ENCODE data around the gene POC5. TPM values are rescaled to one million over a fixed set of nuclear protein-coding genes. Genes with fewer than 3 reads are reported as not detected.

POC5 gene
- polyA plus RNA-seq, 2 donors, result 3.5 TPM

DNA sequence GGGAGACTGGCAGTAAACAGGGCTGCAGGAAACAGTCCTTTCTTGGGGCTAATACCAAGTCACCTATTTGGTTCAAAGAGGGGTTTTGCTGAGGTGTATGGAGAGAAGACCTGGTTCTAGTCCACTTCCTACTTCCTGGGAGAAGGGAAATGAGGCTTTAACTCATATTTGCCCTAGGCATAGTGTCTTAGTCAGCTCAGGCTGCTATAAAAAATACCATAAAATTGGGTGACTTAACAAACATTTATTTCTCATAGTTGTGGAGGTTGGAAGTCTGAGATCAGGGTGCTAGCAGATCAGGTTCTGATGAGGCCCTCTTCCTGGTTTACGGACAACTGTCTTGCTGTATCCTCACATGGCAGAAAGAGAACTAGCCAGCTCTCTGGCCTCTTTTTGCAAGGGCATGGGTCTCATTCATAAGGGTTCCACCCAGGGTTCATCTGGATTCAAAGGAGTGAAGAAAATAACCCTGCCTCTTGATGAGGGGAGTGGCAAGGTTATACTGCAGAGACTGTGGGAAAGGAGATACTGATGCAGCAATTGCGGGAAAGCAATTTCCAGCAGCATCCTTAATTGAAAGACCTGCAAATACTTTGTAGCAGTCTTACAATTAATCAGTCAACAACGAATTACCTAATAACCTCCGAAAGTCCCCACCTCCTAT lies 65.5 kb downstream of the POC5 start:
- Histone ChIP-seq H3K36me3 (ENCODE audit: control insufficient read depth in 2 of 2, insufficient read depth in 2 of 2, low read length in 1 of 2) (no peaks in the 10 kb centered on the region), H3K27me3 (ENCODE audit: control insufficient read depth in 1 of 2, insufficient read depth in 2 of 2, low read length in 2 of 2) (no peaks in the 10 kb centered on the region), H3K4me1 (ENCODE audit: control insufficient read depth in 2 of 2, insufficient read depth in 2 of 2, low read length in 1 of 2) (no peaks in the 10 kb centered on the region), H3K4me3 (ENCODE audit: low read depth in 1 of 2, low read length in 2 of 2) (no peak overlapping the region), H3K9me3 (ENCODE audit: control insufficient read depth in 2 of 2, insufficient read depth in 1 of 2, low read depth in 1 of 2, low read length in 1 of 2) (no peaks in the 10 kb centered on the region), H3K27ac (ENCODE audit: low read depth in 2 of 2, low read length in 1 of 2) (no peak overlapping the region)
- WGBS, 2 donors, result 86 to 93% methylated on average over 4 of the region's 4 CpGs

DNA sequence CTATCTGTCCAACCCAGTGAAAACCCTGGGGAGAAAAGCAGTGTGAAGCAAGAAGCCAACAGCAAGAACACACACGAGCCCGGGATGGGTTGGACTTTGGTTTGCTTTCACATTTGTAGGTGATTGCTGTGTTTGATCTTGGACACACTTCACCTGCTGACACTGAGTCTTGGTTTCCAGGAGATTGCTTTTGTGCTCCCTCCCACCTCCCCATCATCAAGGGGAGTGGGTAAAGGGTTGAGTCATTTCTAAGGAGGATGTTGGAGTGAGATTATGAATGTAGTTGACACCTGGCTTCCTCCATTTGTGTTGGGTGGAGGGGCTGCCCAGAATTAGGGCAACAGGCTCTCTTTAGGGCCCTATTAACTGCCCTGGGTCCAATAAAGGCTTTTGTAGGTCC lies 68.5 kb downstream of the POC5 start:
- H3K36me3 ChIP-seq (ENCODE audit: control insufficient read depth in 2 of 2, insufficient read depth in 2 of 2, low read length in 1 of 2), result no peaks in the 10 kb centered on the region
- no peaks in the 10 kb centered on the region for H3K4me1 ChIP-seq (ENCODE audit: control insufficient read depth in 2 of 2, insufficient read depth in 2 of 2, low read length in 1 of 2)
- no peak overlapping the region for H3K27ac ChIP-seq (ENCODE audit: low read depth in 2 of 2, low read length in 1 of 2)
- no peaks in the 10 kb centered on the region for H3K9me3 ChIP-seq (ENCODE audit: control insufficient read depth in 2 of 2, insufficient read depth in 1 of 2, low read depth in 1 of 2, low read length in 1 of 2)
- 61 to 63% methylated on average over 2 of the region's 2 CpGs for WGBS, 2 donors
- no peak overlapping the region for H3K4me3 ChIP-seq (ENCODE audit: low read depth in 1 of 2, low read length in 2 of 2)
- no peaks in the 10 kb centered on the region for H3K27me3 ChIP-seq (ENCODE audit: control insufficient read depth in 1 of 2, insufficient read depth in 2 of 2, low read length in 2 of 2)

DNA sequence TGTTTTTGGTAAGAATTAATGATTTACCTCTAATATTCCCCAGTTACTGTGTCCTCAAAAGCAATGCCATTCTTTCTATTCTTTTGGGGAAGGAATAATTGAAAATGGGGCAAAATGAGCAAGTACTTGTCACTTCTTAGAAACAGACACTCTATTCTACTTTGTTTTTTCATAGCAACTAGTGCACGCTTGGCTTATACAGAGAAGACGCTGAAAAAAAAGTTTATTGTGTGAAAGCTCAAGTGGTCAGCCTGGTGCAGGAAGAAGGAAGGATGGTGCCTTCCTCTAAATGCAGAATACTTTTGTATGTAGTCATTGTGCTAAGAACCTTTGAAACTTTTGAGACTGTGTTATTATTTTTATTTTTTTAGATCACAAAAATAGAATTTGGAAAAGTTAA lies 76.4 kb downstream of the POC5 start:
- Histone ChIP-seq H3K27ac (ENCODE audit: low read depth in 2 of 2, low read length in 1 of 2) (no peak overlapping the region), H3K36me3 (ENCODE audit: control insufficient read depth in 2 of 2, insufficient read depth in 2 of 2, low read length in 1 of 2) (no peaks in the 10 kb centered on the region), H3K4me3 (ENCODE audit: low read depth in 1 of 2, low read length in 2 of 2) (no peak overlapping the region), H3K9me3 (ENCODE audit: control insufficient read depth in 2 of 2, insufficient read depth in 1 of 2, low read depth in 1 of 2, low read length in 1 of 2) (peaks cover 0 to 2% of the 10 kb centered on the region in 2 donors), H3K27me3 (ENCODE audit: control insufficient read depth in 1 of 2, insufficient read depth in 2 of 2, low read length in 2 of 2) (no peaks in the 10 kb centered on the region), H3K4me1 (ENCODE audit: control insufficient read depth in 2 of 2, insufficient read depth in 2 of 2, low read length in 1 of 2) (no peaks in the 10 kb centered on the region)
- 78 to 88% methylated on average over 2 of the region's 2 CpGs for WGBS, 2 donors

DNA sequence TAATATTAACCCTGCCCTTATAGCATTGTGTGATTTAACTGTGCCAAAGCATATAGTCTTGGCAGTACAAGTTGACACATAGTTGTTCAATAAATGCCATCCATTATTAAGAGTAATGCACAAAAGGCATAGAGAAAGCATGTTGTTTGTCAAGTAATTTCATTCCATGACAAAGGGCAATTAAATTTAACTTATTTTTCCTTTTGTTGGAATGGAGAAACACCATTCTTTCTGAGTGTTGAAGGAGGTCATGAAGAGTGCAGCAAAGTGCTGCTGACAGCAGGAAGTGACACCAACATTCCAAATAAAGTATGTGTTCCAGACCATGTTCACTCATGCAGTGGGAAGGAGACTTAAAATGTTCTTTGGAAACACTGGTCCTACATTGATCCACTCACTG lies 76.8 kb downstream of the POC5 start:
- Histone ChIP-seq H3K9me3 (ENCODE audit: control insufficient read depth in 2 of 2, insufficient read depth in 1 of 2, low read depth in 1 of 2, low read length in 1 of 2) (peaks cover 0 to 2% of the 10 kb centered on the region in 2 donors), H3K4me1 (ENCODE audit: control insufficient read depth in 2 of 2, insufficient read depth in 2 of 2, low read length in 1 of 2) (no peaks in the 10 kb centered on the region), H3K36me3 (ENCODE audit: control insufficient read depth in 2 of 2, insufficient read depth in 2 of 2, low read length in 1 of 2) (no peaks in the 10 kb centered on the region), H3K27ac (ENCODE audit: low read depth in 2 of 2, low read length in 1 of 2) (no peak overlapping the region), H3K27me3 (ENCODE audit: control insufficient read depth in 1 of 2, insufficient read depth in 2 of 2, low read length in 2 of 2) (no peaks in the 10 kb centered on the region), H3K4me3 (ENCODE audit: low read depth in 1 of 2, low read length in 2 of 2) (no peak overlapping the region)

DNA sequence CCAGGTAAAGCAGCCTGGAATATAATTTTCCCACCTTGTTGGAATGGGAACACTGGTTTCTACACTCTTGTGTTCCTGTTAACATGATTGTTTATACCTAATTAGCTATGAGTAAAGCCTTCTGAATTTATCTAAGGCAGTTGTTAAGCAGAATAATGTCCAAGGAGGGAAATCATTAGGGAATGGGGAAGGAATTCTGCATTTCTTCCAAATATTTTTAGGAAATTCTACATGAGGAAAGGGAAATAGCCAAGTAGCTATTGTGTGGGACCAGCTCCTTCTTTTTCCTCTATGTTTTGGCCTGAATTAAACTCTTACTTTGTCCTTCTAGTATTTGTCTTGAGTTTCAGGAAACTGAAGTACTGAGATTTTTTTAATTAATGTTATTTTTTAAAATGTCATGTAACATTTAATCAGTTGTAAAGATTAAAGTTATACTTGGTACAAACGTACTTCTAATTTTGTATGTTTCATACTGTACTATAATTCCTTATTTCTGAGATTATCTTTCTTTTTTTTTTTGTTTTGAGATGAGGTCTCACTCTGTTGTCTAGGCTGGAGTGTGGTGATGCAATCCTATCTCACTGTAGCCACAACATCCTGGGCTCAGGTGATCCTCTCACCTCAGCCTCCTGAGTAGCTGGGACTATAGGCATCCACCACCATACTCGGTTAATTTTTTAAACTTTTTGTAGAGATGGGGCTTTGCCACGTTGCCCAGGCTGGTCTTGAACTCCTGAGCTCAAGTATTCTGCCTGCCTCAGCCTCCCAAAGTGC lies 77.5 kb downstream of the POC5 start:
- WGBS, 2 donors, result 71 to 74% methylated on average over 3 of the region's 3 CpGs
- Histone ChIP-seq H3K36me3 (ENCODE audit: control insufficient read depth in 2 of 2, insufficient read depth in 2 of 2, low read length in 1 of 2) (no peaks in the 10 kb centered on the region), H3K27me3 (ENCODE audit: control insufficient read depth in 1 of 2, insufficient read depth in 2 of 2, low read length in 2 of 2) (no peaks in the 10 kb centered on the region), H3K4me1 (ENCODE audit: control insufficient read depth in 2 of 2, insufficient read depth in 2 of 2, low read length in 1 of 2) (no peaks in the 10 kb centered on the region), H3K9me3 (ENCODE audit: control insufficient read depth in 2 of 2, insufficient read depth in 1 of 2, low read depth in 1 of 2, low read length in 1 of 2) (peaks cover 0 to 2% of the 10 kb centered on the region in 2 donors), H3K4me3 (ENCODE audit: low read depth in 1 of 2, low read length in 2 of 2) (no peak overlapping the region), H3K27ac (ENCODE audit: low read depth in 2 of 2, low read length in 1 of 2) (no peak overlapping the region)

DNA sequence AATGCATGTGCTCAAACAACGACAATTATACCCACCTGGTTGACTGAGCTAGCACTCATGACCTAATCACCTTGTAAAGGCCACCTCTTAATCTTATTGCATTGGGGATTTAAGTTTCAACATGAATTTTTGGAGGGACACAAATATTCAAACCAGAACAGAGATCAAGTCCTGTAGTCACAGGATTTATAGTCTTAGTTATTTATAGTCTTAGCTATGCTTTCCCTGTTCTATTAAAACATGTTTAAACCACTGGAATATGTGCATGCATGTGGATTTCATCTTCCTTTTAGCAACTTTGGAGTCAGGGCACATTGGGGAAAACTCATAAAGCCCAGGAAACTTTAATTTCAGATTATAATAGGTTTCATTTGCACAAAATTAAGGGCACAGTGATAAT lies 79.3 kb downstream of the POC5 start:
- Histone ChIP-seq H3K27ac (ENCODE audit: low read depth in 2 of 2, low read length in 1 of 2) (no peak overlapping the region), H3K4me3 (ENCODE audit: low read depth in 1 of 2, low read length in 2 of 2) (no peak overlapping the region), H3K9me3 (ENCODE audit: control insufficient read depth in 2 of 2, insufficient read depth in 1 of 2, low read depth in 1 of 2, low read length in 1 of 2) (peaks cover 0 to 2% of the 10 kb centered on the region in 2 donors), H3K27me3 (ENCODE audit: control insufficient read depth in 1 of 2, insufficient read depth in 2 of 2, low read length in 2 of 2) (no peaks in the 10 kb centered on the region), H3K4me1 (ENCODE audit: control insufficient read depth in 2 of 2, insufficient read depth in 2 of 2, low read length in 1 of 2) (no peaks in the 10 kb centered on the region), H3K36me3 (ENCODE audit: control insufficient read depth in 2 of 2, insufficient read depth in 2 of 2, low read length in 1 of 2) (no peaks in the 10 kb centered on the region)
- WGBS, 2 donors, result 76 to 82% methylated on average over 1 of the region's 1 CpG

DNA sequence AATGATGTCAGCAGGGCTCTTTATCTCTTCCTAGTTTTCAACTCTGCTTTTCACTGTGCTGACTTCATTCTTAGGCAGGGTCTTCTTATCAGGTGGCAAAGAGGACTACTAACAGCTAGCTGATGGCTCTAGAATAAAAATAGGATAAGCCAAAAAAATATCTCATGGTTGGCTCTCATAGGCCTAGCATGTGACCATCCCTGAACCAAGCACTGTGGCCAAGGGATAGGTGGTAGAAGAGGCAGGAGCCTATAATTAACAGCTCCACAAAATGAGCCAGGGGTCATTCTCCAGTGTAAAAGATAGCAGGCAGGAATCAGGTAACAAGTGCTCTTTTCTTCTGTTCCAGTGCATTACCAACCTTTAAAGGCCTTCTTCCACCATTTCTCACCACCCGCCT lies 84.9 kb downstream of the POC5 start:
- no peak overlapping the region for H3K4me3 ChIP-seq (ENCODE audit: low read depth in 1 of 2, low read length in 2 of 2)
- no peaks in the 10 kb centered on the region for H3K4me1 ChIP-seq (ENCODE audit: control insufficient read depth in 2 of 2, insufficient read depth in 2 of 2, low read length in 1 of 2)
- 95 to 100% methylated on average over 1 of the region's 1 CpG for WGBS, 2 donors
- H3K27me3 ChIP-seq (ENCODE audit: control insufficient read depth in 1 of 2, insufficient read depth in 2 of 2, low read length in 2 of 2), result no peaks in the 10 kb centered on the region
- H3K9me3 ChIP-seq (ENCODE audit: control insufficient read depth in 2 of 2, insufficient read depth in 1 of 2, low read depth in 1 of 2, low read length in 1 of 2), result peaks cover 0 to 2% of the 10 kb centered on the region in 2 donors
- H3K27ac ChIP-seq (ENCODE audit: low read depth in 2 of 2, low read length in 1 of 2), result no peak overlapping the region
- H3K36me3 ChIP-seq (ENCODE audit: control insufficient read depth in 2 of 2, insufficient read depth in 2 of 2, low read length in 1 of 2), result no peaks in the 10 kb centered on the region

DNA sequence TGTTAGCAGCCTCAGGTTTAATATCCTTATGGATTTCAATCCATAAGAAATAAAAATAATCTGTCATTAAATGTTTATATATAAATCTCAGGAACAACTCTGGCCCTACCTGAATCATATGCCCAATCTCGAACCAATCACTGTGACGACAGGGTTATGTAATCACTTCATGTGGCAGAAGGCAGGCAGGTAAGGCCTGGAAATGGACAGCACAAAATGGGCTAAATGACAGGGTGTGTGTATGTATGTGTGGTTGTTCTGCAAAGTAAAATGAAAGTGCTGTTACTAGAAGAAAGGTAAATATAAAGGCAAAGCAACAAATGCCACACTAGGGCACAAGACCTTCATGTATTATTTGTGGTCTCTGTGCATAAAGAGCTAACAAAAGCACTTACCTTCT lies 86.4 kb downstream of the POC5 start:
- no peak overlapping the region for H3K27ac ChIP-seq (ENCODE audit: low read depth in 2 of 2, low read length in 1 of 2)
- no peaks in the 10 kb centered on the region for H3K9me3 ChIP-seq (ENCODE audit: control insufficient read depth in 2 of 2, insufficient read depth in 1 of 2, low read depth in 1 of 2, low read length in 1 of 2)
- H3K4me3 ChIP-seq (ENCODE audit: low read depth in 1 of 2, low read length in 2 of 2), result no peak overlapping the region
- WGBS, 2 donors, result 87 to 94% methylated on average over 2 of the region's 2 CpGs
- peaks cover 0 to 1% of the 10 kb centered on the region in 2 donors for H3K36me3 ChIP-seq (ENCODE audit: control insufficient read depth in 2 of 2, insufficient read depth in 2 of 2, low read length in 1 of 2)
- H3K27me3 ChIP-seq (ENCODE audit: control insufficient read depth in 1 of 2, insufficient read depth in 2 of 2, low read length in 2 of 2), result no peaks in the 10 kb centered on the region
- no peaks in the 10 kb centered on the region for H3K4me1 ChIP-seq (ENCODE audit: control insufficient read depth in 2 of 2, insufficient read depth in 2 of 2, low read length in 1 of 2)

DNA sequence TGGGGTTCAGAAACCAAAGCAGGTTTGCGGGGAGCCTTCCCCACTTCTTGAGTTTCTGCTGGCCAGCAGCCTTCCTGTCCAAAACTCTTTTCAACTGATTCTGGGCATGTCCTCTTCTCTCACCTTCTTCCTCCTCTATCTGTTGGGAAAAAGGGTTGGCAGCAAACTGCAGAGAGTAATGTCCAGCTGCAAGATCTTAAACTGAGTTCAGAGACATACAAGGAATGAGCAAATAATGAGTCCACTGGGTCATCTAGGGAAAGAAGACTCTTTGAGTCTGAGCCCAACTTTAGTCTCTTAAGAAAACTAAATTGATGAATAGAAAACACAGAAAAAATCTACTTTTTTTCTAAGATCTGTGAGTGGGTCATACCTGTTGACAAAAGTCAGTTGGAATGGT lies 89.4 kb downstream of the POC5 start:
- H3K9me3 ChIP-seq (ENCODE audit: control insufficient read depth in 2 of 2, insufficient read depth in 1 of 2, low read depth in 1 of 2, low read length in 1 of 2), result no peaks in the 10 kb centered on the region
- H3K36me3 ChIP-seq (ENCODE audit: control insufficient read depth in 2 of 2, insufficient read depth in 2 of 2, low read length in 1 of 2), result peaks cover 0 to 1% of the 10 kb centered on the region in 2 donors
- no peaks in the 10 kb centered on the region for H3K27me3 ChIP-seq (ENCODE audit: control insufficient read depth in 1 of 2, insufficient read depth in 2 of 2, low read length in 2 of 2)
- H3K4me3 ChIP-seq (ENCODE audit: low read depth in 1 of 2, low read length in 2 of 2), result no peak overlapping the region
- 88 to 94% methylated on average over 1 of the region's 1 CpG for WGBS, 2 donors
- no peaks in the 10 kb centered on the region for H3K4me1 ChIP-seq (ENCODE audit: control insufficient read depth in 2 of 2, insufficient read depth in 2 of 2, low read length in 1 of 2)
- H3K27ac ChIP-seq (ENCODE audit: low read depth in 2 of 2, low read length in 1 of 2), result no peak overlapping the region

DNA sequence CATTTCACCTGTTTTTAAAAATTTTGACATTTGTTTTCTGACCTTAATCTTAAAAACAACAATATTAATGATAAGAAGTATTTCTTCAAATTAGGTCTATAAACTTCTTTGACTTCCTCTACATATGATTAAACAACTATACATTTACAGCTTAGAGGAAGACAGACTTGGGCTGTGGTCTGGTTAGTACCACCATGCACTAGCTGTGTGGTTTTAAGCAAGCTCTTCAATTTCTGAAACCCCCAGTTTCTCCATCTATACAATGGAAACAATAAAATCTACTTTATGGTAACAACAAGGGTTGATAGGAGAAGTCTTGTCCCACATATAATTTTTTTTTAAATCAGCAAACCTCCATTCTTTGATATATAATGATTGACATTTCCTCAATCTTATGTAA lies 90.3 kb downstream of the POC5 start:
- Histone ChIP-seq H3K4me3 (ENCODE audit: low read depth in 1 of 2, low read length in 2 of 2) (no peak overlapping the region), H3K36me3 (ENCODE audit: control insufficient read depth in 2 of 2, insufficient read depth in 2 of 2, low read length in 1 of 2) (peaks cover 0 to 1% of the 10 kb centered on the region in 2 donors), H3K4me1 (ENCODE audit: control insufficient read depth in 2 of 2, insufficient read depth in 2 of 2, low read length in 1 of 2) (peaks cover 0 to 2% of the 10 kb centered on the region in 2 donors), H3K27me3 (ENCODE audit: control insufficient read depth in 1 of 2, insufficient read depth in 2 of 2, low read length in 2 of 2) (no peaks in the 10 kb centered on the region), H3K27ac (ENCODE audit: low read depth in 2 of 2, low read length in 1 of 2) (no peak overlapping the region), H3K9me3 (ENCODE audit: control insufficient read depth in 2 of 2, insufficient read depth in 1 of 2, low read depth in 1 of 2, low read length in 1 of 2) (no peaks in the 10 kb centered on the region)
